NCI-H187 treated with DMSO at 0.1 percent for 48 hours (cell line): ENCODE results near the gene HAS3.
"Not testable (repeated sequence)": the region's sequence is repeated elsewhere in the genome, so short reads cannot be mapped to it uniquely, and the experiment has no call there.

Source experiments
- DNase-seq: peaks from one replicate; lab custom pipeline; 2025; lab: John Stamatoyannopoulos, UW

HAS3 gene, protein sequence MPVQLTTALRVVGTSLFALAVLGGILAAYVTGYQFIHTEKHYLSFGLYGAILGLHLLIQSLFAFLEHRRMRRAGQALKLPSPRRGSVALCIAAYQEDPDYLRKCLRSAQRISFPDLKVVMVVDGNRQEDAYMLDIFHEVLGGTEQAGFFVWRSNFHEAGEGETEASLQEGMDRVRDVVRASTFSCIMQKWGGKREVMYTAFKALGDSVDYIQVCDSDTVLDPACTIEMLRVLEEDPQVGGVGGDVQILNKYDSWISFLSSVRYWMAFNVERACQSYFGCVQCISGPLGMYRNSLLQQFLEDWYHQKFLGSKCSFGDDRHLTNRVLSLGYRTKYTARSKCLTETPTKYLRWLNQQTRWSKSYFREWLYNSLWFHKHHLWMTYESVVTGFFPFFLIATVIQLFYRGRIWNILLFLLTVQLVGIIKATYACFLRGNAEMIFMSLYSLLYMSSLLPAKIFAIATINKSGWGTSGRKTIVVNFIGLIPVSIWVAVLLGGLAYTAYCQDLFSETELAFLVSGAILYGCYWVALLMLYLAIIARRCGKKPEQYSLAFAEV

DNA sequence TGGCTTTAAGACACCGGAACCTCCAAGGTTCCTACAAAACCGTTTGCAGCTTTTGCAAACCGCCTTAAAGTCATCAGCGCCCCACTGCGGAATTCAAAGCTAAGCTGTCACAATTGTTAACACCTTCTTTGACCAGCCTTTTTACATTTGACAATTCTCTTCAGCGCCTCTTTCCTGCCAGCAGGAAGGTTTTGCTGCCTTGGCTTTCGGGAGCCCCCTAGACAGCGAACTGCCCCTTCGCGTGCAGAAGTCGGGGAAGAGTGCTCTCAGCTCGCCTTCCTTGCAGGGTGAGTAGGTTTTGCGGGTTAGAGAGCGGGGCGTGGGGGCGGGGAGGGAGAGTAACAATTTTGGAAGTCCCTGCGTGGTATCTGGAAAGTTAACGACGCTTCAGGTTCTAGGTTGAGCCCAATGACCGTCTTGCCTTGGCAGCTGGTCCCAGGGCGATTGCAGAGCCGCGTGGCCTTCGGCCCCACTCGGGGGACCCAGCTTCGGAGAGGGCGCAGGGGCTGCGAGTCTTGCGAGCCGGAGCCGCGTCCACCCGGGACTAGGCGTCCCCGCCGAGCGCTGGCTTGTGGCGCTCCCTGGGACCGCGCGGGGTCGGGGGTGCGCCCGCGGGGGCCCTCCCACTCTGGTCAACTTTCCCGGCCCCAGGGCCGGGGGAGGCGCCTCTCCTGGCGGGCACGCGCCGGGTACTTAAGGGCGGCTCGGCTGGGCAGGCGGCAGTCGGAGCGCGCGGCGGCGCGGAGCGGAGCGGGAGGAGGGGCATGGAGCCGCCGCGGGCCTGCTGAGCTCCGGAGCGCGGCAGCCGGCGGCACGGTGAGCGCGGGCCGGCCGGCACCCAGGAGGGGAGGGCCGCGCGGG is at the start of gene HAS3:
TSS of gene HAS3 (plus strand) at position 153 of the 861 bp plus-strand sequence. CDS start 3,743 bp downstream, outside the sequence.
- no peak for DNase-seq

DNA sequence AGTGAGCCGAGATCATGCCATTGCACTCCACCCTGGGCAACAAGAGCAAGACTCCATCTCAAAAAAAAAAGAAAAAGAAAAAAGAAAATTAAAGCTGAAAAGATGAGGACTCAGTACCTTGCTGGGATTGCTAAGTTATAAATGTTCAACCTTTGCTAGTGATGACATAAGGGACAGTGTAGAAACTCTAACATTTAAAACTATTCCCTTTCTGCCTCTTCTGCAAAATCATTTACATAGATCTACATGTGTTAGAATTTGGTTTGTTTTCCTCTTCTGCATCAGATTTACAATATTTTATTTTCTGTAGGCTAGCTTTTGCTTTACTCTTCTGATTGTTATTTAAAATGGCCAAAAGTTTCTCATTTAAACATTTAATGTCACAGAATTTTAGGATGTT is 49.5 kb upstream of the HAS3 start:
- no peak for DNase-seq

DNA sequence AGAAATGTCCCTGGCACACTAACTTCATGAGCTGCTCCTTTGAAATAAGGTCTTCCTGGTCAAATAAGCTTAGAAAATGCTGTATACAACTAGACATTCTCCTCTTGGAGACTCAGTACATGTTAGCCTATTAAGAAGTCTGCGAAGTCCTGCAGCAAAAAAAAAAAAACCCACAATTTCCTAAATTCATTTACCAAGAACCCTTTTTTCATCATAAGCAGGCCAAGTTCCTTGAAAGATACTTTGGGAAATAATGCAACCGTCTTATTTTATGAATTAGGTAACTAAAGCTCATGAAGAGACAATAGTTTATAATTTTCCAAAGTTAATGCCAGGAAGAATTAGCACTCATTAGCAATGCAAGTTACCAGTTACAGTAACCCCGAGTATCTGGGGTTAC is 49.0 kb upstream of the HAS3 start:
- DNase-seq: no peak

DNA sequence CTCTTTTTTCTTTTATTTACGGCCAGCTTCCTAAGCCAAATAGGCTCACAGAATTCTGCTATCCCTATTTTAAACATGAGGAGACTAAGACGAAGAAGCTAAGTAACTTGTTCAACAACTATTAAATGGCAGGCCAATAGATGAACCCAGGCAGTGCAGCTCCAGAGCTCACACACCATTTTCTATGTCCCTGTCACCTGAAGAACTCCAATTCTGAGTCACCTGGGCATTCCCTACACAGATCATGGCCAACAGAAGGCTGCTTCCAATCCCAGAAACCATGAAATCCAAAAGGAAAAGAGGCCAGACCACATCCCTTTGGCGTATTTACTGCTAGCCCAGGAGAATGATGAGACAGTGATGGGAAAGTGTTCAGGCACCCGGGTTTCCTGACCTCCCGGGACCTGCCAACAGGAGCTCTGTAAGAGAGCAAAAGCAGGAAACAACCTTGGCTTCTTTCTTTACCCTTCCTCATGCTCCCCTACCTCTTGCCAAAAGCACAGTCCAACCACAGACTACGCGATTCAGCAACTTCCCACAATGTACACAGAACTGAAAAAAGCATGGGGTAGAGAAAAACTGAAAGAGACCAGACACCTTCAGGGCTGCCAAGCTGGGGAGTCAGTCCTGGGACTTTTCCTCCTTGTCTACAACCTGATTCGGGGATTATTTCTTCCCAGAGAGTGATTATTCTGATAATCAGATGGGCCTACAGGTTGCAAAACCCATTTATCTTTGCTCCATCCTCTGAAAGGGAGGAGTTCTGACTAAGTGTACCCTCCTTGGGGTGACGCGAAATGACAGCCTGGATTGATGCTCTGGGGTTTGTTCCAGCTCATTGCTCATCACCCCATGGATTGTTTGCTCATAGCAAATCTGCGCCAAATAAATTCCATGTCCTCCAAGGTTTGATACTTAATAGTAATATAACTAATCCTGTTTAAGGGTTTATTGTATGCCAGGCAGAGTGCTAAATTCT is 47.8 kb upstream of the HAS3 start:
- DNase-seq: no peak

DNA sequence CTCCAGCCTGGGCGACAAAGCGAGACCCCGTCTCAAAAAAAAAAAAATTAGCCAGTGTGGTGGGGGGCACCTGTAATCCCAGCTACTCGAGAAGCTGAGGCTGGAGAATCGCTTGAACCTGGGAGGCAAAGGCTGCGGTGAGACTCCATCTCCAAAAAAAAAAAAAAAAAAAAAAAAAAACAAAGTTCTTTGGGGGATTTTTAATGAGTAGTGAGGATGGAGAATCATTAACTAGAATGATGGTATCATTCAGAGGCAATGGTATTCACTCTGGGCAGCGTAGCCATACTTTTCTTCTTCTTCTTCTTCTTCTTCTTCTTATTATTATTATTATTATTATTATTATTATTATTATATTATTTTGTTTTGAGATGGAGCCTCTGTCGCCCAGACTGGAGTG is 42.0 kb upstream of the HAS3 start:
- not testable (repeated sequence) for DNase-seq

DNA sequence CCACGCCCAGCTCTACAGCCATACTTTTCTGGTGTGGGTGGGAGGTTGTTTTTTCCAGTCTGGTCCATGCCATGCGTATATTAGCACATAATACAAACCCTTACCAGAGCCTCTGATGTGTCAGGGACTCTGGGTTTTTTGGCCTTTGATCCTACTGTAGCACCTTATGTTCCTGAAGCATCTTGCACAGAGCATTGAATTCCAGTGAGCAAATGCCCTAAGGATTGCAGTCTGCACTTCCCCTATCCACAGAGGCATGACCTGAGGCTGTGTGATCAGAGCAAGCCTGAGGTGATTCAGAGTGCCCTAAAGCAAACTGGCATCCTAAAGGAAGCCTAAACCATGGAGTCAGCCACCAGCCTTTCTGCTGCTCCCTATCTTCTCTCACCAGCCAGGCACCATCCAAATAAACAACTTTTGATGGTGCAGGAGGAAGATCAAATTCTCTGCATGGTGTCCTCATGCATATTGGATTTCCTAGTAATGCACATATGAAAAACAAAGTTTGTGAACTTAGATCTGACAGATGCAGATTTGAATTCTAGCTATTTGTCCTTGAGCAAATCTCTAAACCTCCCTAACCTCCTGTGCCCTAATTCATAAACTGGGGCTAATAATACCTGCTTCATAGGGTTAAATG is 41.2 kb upstream of the HAS3 start:
- DNase-seq: no peak

DNA sequence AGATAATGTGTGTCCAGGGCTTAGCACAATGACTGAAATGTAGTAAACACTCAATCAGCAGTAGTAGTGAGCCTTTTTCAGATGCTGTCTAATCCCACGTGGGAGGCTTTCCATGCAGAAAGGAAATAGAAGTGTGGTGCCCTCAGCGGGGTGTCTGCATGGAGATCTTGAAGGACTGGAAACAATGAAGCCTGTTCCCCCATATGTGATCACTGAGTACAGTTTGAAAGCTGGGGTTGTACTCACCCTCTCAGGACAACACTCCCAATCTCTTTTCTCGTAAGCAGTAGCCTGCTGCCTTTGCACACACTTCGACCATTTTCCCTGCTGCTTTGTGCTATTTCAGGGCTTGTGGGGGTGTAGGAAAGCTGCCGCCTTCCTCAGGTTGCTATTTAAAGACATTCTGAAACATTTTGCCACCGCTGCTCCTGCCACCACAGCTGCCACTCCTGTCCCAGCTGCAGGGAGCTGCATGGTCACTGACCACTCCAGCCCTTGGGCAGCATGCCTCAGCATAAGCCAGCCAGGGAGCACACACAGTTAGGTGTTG is 40.6 kb upstream of the HAS3 start:
- no peak for DNase-seq

DNA sequence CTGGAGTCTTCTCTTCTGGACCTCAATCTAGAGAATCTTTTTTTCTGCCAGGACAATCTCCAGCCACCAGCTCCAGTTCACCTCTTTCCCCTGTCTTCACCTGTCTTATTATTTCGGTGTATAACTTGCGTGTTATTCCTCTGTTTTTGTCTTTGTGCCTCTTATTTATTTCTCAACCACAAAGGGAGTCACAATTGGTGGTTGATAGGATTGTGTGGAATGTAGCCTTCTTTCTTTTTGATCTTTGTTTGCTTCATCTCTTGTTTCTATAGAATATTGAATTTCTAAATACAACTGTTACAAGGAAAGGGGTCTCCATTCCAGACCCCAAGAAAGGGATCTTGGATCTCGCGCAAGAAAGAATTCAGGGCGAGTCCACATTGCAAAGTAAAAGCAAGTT is 35.9 kb upstream of the HAS3 start:
- DNase-seq: no peak

DNA sequence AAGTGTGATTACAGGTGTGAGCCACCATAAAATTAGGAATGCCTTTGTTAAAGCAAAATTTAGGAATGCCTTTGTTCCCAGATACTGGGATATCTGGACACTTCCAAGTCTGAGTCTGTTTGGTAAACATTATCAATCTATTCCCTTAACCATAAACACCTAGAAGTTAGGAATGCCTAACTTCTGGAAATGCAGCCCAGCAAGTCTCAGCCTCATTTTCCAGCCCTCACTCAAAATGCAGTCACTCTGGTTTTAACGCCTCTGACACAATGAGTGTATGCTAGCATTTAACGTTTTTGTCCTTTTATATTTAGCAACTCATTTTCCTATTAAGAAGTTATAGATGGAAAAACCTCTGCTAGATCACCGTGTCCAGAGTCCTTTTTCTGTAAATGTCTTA is 34.4 kb upstream of the HAS3 start:
- DNase-seq: no peak

DNA sequence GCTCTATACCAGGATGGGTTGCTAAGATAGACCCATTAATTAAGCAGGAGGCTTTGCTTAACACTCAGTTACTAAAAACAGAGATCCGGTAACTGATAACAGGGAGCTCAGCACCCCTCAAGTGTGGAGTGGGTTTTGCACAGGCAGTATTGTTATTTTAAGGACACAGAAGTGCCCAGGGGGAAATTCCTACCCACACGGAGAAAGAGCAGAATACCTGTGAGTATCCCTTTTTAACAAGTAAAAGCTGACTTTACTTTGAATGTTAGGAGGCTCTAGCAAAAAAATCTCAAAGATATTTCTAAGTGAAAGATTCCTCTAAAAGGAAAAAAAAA is 32.8 kb upstream of the HAS3 start:
- no peak for DNase-seq

DNA sequence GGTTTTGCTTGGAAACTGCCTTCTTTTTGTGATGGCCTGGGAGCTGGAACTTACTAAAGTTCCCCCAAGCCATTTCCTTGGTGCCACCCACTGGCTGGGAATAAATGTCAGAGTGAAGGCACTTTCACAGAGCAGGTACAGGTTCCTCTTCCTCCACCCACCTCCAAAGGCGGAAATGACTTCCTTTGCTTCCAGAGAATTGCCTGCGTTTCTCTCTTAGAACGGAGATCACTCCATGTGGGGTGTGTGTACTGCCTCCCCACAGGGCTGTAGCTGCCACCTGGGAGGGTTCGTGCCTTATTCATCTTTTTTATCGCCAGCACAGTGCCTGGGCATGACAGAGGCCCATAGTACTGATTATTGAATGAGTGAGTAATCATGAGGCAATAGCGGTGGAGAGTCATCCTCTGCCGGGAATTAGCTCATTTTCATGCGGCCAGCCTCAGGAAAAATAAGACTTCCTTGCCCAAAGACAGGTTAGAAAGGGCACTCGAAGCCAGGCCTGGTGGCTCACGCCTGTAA is 32.2 kb upstream of the HAS3 start:
- DNase-seq: no peak

DNA sequence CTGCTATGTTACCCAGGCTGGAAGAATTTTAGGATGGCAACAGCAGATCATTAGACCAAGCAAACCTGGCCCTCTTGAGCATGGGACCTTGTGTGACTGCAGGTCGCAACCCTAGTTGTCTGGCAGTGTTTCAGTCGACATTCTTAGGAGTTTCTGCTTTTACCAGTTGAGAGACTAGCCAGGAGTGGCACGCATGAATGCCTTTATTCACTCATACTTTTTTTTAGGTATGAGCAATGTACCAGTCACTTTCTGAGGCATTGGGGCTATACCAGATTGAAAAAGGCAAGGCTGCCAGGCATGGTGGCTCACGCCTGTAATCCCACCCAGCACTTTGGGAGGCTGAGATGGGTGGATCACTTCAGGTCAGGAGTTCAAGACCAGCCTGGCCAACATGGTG is 28.2 kb upstream of the HAS3 start:
- no peak for DNase-seq

DNA sequence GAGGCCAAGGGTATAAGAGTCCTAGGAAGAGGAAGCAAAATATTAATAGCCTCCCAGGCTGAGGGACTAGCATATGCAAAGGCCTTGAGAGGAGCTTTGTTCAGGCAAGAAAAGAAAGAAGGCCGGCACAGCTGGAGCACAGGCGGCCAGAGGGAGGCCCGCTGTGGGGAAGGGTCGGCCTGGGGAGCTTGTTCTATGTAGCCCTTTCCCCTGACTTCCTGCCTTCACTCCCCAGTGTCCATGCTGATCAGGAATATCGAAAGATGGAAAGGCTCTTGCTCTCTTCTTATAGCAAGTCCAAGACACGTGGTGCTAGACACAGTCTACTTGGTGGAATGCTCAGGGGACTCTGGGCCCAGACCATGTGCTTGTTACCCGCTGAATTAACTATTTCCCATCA is 27.4 kb upstream of the HAS3 start:
- DNase-seq: no peak

DNA sequence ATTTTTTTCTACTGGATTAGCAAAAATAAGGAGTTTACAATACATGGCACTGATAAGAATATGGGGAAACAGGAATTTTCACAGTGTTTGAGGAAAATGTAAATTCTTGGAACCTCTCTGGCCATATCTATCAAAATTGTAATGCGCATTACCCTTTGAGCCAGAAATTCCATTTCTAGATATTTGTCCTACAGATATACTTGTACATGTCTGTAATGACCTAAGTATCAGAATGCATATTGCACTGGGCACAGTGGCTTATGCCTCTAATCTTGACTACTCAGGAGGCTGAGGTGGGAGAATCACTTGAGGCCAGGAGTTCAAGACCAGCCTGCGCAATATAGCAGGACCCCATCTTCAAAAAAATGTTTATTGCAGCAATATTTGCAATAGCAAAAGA is 25.8 kb upstream of the HAS3 start:
- DNase-seq: no peak

DNA sequence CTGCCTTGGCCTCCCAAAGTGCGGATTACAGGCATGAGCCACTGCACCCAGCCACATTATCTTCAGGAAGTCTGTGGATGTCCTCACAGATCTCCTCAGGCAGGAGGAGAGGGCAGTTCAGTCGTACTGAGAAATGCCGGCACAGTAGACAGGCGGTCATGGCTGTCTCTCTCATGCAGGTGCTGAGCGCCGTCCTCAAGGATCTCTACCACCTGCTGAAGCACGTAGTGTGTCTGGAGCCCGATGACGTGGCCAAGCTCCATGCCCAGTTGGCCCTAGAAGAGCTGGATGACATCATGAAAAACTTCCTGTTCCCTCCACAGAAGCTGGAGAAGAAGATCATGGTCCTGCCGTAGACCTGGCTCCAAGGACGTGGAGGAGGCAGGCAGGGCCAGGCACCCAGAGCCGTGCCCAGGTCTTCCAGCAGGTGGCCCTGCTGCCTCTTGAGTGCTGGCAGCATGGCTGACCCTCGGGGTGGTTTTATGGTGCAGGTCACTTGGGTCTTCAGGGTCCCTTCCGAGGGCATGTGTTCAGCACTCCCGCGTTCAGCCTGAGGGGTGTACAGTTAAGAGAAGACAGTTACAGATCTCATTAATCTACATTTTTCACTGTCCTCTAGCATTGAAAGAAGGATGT is 22.0 kb upstream of the HAS3 start:
- DNase-seq: no peak

DNA sequence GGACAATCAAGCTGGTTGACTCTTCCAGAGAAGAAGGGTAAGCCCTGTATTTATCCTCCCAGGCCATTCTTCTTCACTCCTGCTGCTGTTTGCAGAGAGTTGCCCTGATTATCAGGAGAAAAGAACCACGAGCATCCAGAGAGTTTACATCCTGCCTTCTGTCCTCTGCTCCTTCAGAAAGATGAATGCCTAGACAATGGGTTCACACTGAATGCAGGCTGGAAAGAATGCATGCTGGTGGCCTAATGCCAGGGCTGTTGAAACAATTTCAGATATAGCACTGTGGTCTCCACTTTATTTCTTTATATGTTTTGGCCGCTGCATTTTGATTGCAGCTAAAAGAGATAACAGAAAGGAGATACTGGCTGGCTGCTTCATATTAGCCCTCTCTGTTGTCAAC is 21.2 kb upstream of the HAS3 start:
- DNase-seq: no peak

DNA sequence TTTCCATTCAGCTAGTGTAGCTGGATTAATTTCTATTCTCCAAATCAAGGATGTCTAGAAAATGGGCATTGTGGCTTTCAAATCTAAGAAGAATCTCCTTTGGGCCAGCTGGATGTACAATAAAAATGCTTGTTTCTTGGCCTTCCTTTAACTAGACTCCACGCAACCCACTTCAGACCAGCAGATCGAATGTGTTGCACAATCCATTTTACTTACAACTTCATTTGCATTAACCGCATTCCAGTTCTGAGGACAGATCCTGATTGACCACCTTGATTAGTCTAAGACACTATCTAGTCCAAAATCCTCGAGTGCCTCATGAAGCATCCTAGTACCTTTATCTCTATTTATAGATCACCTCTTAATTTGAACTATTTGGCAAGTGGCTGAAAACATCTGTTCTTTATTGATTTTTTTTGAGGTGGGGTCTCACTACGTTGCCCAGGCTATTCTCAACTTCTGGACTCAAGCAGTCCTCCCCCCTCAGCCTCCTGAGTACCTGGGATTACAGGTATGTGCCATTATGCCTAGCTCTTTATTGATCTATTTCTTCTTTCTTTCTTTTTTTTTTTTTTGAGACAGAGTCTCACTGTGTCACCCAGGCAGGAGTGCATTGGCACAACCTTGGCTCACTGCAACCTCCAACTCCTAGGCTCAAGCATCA is 20.3 kb upstream of the HAS3 start:
- no peak for DNase-seq

DNA sequence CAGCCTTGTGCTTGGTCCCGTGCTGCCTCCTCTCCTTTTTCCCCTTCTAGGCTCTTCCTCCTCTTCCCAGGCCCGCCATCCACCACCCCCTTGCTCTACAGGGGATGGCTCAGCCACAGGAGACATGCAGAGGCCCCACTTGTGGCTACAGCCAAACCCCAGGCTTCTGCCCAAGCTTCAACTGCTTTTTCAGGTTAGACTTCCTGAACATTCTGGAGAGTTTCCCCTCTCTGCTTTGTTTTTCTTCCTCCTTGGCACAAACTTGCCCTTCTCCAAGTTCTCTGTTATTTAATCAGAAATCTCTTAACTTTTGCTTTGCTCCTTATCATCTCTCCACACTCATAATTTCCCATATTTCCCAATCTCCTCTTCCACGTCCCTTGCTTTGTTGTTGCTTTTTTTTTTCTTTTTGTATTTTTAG is 18.3 kb upstream of the HAS3 start:
- no peak for DNase-seq

DNA sequence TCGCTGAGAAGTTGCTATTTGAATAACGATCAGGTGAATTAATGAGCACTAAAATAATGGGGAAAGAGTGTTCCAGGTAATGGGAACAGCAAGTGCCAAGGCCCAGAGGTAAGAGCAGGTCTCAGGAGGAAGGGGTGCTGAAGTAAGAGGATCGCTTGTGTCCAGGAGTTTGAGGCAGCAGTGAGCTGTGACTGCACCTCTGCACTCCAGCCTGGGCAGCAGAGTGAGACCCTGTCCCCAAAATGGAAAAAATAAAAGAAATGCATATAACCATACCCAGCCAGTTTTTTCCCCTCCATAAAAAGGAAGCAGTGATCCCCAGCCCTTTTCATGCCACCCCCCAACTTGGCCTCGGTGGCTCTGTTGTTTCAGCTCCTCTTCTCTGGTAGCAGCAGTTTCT is 16.8 kb upstream of the HAS3 start:
- no peak for DNase-seq
